ENCODE measurements around the gene HMGN1.

The HMGN1 gene

DNA sequence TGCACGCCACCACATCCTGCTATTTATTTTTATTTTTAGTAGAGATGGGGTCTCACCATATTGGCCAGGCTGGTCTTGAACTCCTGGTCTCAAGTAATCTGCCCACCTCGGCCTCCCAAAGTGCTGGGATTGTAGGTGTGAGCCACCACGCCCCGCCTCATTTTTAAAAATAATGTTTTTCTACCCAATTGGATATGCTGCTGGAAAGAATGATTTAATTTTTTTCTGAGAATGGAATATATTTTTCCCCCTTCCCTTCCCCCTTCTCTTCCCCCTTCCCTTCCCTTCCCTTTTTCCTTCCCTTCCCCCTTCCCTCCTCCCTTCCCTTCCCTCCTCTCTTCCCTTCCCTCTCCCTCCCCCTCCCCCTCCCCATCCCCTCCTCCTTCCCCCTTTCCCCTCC is 17.7 kb upstream of the HMGN1 start:
- no peak for DNase-seq

DNA sequence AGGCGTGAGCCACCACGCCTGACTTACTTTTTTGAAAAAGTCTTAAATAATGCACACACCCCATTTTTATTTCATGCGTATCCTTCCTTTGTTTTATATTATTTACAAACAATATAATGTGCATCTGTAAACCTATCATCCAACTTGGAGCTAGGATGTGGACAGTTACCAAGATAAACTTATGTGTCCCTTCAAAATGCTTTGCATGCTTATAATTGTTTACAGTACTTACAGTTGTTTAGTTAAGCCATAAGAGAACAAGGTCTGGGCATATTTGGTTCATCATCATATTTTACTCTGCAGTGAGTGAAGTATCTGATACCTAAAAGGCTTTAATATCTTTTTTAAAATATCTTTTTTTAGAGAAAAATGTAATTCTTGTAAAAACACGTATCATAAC is 16.1 kb upstream of the HMGN1 start:
- no peak for DNase-seq

DNA sequence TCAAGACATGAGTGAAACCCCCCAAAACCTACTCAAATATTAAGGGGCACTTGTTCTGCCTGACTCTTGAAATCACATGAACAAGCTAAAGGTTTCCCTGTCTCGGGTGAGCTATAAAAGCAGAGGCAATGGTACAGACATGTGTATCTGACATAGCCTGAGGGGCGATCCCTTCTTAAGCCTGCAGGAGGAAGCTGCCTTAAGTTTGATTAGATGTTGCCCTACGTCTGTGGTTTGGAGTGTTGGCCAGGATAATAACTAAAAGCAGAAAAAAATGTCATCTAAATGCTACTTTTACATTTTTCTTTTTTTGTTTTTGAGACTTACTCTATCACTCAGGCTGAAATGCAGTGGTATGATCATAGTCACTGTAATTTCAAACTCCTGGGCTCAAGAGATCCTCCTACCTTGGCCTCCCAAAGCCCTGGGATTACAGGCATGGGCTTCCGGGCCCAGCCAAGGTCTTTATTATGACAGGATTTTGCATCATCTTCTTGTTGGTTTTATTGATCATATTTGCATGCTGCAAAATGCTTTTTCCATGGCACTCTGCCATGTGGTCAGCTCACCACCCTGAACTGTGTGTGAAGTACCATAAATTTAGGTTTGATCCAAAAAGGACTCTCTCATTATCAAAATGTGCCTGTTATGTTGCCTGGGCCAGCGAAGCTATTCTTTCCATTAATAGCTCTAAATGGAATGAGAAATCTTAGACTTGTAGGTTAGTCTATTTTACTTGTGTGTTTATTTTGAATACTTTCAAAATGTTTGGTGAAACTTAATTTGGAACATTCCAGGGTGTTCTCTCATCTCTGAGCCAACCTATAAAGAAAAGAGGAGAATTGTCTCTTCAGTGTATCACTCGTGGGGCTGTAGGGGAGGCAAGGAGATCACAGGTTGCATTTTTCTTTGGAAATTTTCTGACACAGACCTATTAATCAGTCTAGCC is 15.0 kb upstream of the HMGN1 start:
- no peak for DNase-seq

DNA sequence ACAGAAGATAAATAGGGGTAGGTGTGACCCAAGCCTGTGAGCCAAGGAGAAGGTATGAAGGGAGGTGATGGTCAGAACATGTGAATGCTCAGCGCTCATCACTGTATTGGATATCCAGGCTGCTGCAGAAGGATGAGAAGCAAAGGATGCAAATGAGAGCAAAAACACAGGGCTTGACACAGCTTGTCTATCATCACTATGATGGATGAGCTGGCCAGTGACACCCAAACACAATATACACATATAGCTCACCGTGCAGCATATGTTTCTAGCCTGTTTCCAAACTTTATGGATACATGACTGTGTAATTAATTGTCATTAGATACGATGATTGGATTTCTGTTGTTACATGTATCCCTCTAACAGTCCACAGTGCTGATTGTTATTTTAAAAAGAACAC is 13.8 kb upstream of the HMGN1 start:
- no peak for DNase-seq

DNA sequence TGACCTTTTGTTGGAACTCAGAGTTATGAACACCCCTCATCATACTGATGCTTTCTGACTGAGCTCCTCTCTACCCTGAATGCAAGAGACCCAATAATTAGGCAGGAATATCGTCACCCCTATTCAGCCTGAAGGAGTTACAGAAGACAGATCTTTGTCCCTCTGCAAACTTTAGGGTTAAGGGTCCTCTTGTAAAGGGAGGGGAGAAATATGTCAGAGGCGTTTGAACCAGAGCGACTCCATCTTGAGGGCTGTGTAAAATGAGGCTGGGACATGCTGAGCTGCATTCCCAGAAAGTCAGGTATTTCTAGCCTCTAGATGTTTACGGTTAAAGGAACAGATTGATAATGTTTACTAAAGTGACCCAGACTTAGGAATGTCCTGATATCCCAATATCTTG is 10.5 kb upstream of the HMGN1 start:
- no peak for DNase-seq

DNA sequence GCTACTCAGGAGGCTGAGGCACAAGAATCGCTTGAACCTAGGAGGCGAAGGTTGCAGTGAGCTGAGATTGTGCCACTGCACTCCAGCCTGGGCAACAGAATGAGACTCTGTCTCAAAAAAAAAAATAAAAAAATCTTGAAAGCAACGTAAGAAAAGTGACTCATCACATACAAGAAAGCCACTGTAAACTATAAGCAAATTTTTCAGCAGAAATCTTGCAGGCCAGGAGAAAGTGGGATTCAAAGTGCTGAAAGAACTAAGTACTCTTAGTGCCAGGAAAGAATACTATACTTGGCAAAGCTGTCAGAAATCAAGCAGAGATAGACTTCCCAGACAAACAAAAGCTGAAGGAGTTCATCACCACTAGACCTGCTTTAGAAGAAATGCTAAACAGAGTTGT is 4.4 kb upstream of the HMGN1 start:
- DNase-seq, result no peak

DNA sequence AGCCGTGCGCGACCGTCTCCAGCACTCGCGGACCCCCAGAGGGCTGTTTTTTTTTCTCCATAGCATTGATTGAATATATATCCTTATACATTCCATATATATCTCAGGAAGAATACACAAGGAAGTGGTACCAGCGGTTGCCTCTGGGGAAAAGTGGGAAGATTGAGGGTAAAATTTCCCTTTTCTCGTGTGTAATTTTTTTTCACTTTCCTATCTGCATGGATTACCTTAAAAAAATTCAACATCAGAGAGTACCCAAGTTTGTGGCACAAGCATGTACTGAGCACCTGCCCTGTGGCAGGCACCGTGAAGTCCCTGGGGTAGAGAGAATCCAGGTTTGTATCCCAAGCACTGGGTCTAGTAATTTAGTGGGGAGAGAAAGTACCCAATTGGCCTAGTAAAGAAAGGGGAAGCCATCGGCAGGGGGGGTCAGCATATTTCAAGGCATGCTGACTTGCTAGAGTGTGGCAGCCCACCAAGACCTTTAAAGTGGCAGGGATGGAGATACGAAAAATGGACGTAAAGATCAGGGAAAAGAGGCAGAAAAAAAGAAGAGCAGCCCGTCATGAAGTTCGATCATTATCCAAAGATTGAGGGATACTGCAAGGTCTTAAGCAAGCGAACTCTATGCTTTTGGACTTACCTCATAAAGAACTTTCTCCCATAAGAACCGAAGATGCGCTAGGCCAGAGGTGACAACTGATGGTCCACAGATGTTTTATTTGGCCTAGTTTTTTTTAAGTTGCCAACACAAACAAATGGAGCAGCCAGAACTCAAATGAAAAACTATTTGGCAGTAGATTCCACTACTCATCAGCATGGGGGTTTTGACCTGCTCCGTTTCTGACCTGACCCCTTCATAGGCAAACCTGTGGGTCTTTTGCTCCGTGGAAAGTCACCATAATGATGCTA is 1.5 kb upstream of the HMGN1 start:
- no peak for DNase-seq

DNA sequence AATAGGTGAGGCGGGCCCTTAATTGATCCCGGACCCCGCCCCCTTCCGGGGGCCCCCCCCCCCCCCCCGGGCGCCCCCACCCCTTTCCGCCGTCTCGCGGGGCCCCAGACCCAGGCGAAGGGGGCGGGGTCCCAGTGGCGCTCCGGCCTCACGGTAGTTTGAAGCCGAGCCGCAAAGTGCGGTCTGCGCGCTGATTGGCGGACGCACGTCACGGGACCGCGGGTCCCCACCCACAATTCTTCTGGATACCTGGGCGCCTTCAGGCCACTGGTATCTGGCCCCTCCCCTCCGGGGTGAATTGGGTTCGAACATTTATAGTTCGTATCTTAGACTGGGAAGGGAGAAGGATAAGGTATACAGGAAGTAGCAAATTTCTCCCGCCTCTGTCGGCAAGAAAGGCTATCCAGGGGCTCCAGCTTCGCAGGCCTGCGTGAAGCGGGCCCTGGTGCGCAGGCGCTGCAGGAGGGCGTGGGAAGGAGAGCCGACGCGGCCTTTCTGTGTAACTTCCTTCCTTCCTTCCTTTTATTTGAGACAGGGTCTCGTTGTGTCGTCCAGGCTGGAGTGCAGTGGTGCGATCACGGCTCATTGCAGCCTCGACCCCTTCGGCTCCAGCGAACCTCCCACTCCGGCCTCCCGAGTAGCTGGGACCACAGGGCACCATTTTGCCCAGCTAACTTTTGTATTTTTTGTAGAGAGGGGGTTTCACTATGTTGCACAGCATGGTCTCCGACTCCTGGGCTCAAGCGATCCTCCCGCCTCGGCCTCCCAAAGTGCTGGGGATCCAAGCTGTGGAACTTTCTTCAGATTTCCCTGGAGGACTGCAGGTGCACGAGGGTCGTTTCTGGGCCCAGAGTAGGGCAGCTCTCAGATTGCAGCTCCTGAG is 564 bp upstream of the HMGN1 start:
- peak; percentile 94 to 98 (median 95) for DNase-seq

DNA sequence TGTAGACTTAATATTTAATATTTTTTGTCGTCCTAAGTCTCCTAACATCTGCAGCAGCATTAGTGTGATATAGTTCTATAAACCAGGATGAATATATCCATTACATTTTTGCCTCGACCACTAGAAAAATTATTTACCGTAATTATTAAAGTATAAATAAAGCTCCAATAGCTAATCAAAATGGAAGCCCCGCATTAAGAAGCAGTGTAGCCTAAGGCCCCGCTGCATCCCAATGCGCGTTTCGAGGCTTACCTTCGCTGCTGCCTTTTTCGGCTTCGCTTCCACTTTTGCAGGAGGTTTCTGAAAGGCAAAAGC is 891 bp downstream of the HMGN1 start:
- no peak for DNase-seq

DNA sequence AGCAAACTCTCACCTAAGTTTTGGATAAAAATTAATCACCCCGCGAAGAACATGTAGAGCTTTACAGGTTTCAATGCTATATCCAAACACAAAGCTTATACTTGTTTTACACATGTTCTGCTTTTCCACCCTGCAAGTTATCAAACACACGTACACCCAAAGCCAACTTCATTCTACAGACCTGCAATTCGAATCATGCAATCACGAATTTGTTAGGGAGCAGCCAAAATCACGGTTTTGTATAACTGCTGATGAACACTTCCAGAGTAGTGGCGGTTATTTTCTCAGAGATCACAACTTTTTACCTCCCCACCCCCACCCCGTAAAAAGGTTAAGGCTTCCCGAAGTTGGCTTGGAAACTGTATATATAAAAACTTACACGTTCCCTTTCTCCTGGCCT is 1.4 kb downstream of the HMGN1 start:
- DNase-seq, result no peak

DNA sequence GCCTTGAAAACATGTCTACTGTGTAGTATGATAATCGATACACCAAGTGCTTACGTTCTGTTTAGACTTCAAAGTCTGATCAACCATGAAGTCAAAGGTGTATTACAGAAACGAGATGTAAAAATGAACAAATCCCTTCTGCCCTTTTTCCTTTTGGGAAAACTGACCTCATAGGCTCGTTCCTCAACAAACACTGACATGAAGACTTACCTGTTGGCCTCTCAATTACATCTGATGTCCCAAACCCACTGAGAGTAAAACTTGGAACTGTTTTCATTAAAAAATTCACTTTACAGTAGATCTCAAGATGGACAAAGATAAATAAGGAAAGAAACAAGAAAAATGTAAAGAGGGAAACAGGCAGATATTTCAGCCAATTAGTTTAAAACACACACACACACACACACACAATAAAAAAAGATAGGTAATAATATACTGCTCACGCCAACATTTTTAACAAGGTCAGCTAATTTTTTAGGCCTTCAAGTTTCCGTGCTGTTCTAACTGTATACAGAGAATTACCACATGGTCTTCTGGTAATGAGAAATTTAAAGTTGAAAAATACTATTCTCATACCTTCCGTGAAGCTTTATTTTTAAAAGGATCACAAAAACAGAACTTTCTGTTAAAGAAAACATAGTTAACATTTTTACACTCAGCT is 2.1 kb downstream of the HMGN1 start:
- no peak for DNase-seq

DNA sequence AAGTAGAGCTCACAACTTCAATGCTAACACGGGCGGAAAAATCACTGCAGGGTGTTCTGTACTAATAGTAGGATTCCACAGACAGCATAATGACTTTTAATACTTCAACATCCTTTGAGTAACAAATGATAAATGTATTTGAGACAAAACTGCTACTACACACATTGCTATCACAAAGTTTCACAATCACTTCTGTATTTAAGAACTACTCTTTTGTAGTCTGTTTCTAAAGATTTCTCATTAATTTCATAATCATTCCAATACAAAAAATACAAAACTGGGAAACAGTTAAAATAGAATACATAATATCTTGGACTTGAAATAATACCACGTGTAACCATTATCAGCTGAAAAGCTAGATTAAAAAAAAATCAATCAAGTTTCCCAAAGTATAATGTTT is 2.7 kb downstream of the HMGN1 start:
- DNase-seq, result no peak

DNA sequence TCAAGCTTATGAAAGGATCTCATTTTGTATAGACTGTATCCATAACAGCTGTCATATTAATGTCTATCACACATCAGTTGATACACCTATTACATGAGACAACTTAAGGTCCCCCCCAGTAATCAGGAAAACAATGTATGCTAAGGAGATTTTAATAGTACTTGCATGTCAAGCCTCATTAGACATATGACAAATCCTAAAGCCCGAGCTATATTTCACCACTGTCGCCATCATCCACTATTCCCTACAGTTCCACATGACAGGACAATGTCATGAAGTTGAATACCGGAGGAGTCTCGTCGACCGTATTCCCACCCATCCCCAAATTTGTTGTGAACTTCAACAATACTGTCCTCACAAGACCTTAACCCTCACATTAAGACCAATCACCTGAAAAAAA is 3.4 kb downstream of the HMGN1 start:
- no peak for DNase-seq

DNA sequence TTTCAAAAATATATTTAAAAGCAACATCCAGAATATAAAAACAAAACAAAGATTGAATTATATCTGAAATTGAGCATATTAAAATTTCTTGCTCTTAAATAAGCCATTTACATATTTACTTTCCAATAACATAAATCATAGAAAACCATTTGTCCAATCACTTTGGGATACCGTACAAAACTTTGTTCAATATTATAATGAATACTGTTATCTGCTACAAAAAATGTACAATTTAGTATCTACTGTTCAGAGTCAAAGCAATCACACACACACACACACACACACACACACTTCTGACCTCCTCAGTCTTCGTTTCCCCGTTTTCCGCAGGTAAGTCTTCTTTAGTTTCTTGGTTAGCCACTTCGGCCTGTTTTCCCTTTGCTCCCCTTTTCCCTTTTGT is 4.0 kb downstream of the HMGN1 start:
- DNase-seq, result no peak

DNA sequence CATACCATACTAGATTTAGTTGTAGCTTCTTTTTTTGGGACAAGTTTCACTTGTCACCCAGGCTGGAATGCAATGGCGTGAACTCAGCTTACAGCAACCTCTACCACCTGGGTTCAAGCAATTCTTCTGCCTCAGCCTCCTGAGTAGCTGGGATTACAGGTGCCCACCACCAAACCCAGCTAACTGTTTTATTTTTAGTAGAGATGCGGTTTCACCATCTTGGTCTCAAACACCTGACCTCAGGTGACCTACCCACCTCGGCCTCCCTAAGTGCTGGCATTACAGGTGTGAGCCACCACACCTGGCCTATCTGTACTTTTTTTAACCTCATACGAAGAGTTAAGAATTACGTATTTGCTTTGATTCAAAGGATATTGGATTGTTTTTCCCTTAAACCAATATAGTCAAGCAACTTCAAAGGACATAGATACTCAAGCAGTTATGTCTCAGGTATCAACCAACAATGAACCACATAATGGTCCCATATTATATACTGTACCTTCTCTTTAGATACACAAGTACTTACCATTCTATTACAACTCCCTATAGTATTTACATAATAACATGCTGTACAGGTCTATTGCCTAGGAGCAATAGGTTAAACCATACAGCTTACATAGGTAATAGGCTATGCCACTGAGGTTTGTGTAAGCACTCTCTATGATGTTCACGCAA is 7.5 kb downstream of the HMGN1 start:
- no peak for DNase-seq

DNA sequence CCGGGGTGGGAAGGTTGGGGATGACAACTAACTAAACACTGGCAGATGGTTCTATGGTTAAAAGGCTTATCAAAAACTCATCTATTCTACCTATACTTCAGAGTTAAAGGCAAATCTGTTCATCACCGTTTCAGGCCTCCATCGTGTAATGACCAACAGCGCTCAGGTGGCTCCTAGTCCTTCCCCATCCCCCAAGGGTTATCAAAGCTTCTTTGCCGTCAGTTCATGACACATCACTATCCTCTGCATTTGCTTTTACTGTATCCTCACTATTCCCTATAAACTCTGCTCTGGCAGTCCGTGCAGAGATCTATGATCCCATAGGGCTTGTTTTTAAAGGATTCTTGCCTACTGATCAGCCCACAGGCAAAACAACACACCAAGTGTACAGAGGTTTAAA is 8.2 kb downstream of the HMGN1 start:
- no peak for DNase-seq

DNA sequence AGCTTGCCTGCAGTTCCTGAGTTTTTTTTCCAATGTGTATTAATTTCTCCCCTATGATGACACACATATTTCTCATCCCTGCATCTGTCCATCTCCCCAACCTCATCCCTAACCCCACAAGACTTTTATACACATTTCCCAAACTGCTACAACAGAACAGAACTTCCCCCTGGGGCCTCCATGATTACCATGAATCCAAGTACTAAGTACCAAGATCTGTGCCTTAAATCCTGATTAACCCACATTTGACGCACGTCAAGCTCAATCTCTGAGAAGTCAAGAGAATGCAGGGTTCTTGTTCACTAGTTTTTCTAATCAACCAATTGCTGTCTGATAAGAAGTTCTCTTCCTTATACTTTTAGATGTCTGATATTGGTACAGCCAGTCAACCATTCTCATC is 9.7 kb downstream of the HMGN1 start:
- DNase-seq, result no peak

DNA sequence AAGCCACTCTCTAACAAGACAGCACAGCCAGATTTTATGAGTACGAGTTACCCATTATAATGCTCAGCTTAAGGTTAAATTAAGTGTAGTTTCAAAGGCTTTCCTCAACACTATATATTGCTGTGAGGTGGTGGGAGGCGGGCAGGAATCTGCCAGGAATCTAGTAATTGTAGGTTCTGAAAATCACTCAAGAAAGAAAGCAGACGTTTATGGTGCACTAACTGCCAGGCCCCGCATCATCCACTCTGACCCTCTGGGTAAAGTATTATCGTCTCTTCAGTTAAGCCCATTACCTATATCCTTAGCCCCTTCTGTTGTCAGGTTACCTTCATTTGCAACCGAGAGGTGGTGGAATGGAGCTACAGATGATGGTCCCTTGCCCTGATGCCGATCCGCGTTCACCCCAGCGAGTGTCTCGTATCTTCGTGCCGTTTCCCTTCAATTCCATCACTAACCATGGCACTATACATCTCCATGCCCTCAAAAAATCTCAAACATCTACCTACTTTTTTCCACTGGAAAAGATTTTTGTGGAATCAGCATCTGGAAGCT is 12.4 kb downstream of the HMGN1 start:
- no peak for DNase-seq

DNA sequence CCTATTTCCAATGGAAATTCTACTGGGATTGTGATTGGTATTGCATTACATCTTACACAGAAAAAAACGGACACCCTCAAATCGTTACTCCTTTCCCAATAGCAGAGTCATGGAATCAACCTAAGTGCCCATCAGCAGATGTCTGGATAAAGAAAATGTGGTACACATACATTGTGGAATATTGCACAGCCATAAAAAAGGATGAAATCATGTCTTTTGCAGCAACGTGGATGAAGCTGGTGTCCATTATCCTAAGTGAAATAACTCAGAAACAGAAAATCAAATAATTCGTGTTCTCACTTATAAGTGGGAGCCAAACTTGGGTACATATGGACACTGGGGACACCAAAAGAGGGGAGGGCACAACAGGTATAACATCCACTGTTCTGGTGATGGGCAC is 14.3 kb downstream of the HMGN1 start:
- no peak for DNase-seq

DNA sequence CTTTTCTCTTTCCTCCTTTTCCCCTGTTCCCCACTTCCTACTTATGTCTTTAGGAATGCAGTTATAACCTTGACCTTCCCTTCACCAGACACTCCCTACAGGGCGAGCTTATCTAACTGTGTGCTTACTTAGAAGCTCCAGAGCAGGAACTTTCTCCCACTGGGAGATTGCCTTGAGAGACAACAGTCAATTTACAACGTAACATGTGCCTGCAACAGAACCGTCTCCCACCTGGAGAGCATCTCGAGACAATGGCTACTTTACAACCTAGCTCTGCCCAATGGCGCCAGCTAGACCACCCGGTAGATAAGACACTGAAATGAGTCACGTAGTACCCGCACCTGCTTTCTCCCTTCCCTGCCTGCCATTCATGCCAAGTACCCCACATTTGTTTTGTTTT is 16.7 kb downstream of the HMGN1 start:
- DNase-seq, result no peak

DNA sequence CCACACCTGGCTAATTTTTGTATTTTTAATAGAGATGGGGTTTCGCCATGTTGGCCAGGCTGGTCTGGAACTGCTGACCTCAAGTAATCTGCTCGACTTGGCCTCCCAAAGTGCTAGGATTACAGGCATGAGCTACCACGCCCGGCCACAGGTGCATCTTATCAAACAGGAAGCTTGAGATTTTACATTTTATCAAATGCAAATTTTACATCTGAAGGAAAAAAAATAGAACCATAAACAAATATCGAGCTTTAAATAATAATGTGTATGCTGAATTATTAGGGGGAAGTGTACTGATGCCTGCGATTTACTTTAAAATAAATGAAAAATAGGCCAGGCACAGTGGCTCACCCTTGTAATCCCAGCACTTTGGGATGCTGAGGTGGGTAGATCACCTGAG is 18.9 kb downstream of the HMGN1 start:
- DNase-seq, result no peak

DNA sequence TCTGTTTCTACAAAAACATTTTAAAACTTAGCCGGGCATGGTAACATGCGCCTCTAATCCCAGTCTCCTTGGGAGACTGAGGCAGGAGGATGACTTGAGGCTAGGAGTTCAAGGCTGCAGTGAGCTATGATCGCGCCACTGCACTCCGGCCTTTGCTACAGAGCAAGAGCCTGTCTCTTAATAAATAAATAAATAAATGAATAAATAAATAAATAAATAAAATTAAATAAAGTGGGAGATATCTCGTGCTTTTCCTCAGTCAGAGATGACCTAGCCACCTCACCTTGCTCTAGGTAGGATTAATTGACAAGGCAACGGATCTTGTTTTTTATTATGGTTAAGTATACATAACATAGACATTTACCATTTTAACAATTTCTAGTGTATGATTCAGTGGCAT is 21.2 kb downstream of the HMGN1 start:
- DNase-seq, result no peak
